ENCODE results near the gene RNF144B.

RNF144B gene

GRCh38 chr6:18380851-18381250, 6.3 kb upstream of the RNF144B start:
- H3K4me3 ChIP-seq (ENCODE audit: low read depth, low read length) = no peak overlapping the region
- DNase-seq (ENCODE audit: low read depth) = no peak
- TF ChIP-seq MAX (IDR thresholded peaks at IDR 0.05; ENCODE audit: low read depth, low read length) = no peak
- no peak for TF ChIP-seq CTCF (IDR thresholded peaks at IDR 0.05; ENCODE audit: low read depth, low read length)
- TF ChIP-seq MYC (IDR thresholded peaks at IDR 0.05; ENCODE audit: low read depth, low read length) = no peak
- TF ChIP-seq POLR2A (IDR thresholded peaks at IDR 0.05; ENCODE audit: extremely low read depth, insufficient read length) = no peak

- DNase-seq (ENCODE audit: low read depth) = no peak
- H3K4me3 ChIP-seq (ENCODE audit: low read depth, low read length) = no peak overlapping the region
- TF ChIP-seq CTCF (IDR thresholded peaks at IDR 0.05; ENCODE audit: low read depth, low read length) (no peak), MYC (IDR thresholded peaks at IDR 0.05; ENCODE audit: low read depth, low read length) (no peak), POLR2A (IDR thresholded peaks at IDR 0.05; ENCODE audit: extremely low read depth, insufficient read length) (no peak), MAX (IDR thresholded peaks at IDR 0.05; ENCODE audit: low read depth, low read length) (no peak)
Measured at GRCh38 chr6:18383441-18383840, 3.7 kb upstream of the RNF144B start.

GRCh38 chr6:18384621-18385020, 2.5 kb upstream of the RNF144B start:
- TF ChIP-seq POLR2A (IDR thresholded peaks at IDR 0.05; ENCODE audit: extremely low read depth, insufficient read length) = no peak
- TF ChIP-seq MYC (IDR thresholded peaks at IDR 0.05; ENCODE audit: low read depth, low read length) = no peak
- TF ChIP-seq MAX (IDR thresholded peaks at IDR 0.05; ENCODE audit: low read depth, low read length) = no peak
- no peak for TF ChIP-seq CTCF (IDR thresholded peaks at IDR 0.05; ENCODE audit: low read depth, low read length)
- no peak for DNase-seq (ENCODE audit: low read depth)

GRCh38 chr6:18386298-18386976, 713 bp upstream of the RNF144B start:
- TF ChIP-seq CTCF (IDR thresholded peaks at IDR 0.05; ENCODE audit: low read depth, low read length) = no peak
- TF ChIP-seq MAX (IDR thresholded peaks at IDR 0.05; ENCODE audit: low read depth, low read length) = no peak
- TF ChIP-seq POLR2A (IDR thresholded peaks at IDR 0.05; ENCODE audit: extremely low read depth, insufficient read length) = no peak
- H3K4me3 ChIP-seq (ENCODE audit: low read depth, low read length) = peak overlapping the region; percentile 52
- DNase-seq (ENCODE audit: low read depth) = no peak

More at GRCh38 chr6:18384621-18385020, 2.5 kb upstream of the RNF144B start:
- no peak overlapping the region for H3K4me3 ChIP-seq (ENCODE audit: low read depth, low read length)

GRCh38 chr6:18388271-18388670, 1.1 kb downstream of the RNF144B start:
- no peak for DNase-seq (ENCODE audit: low read depth)
- H3K4me3 ChIP-seq (ENCODE audit: low read depth, low read length) = no peak overlapping the region
- TF ChIP-seq CTCF (IDR thresholded peaks at IDR 0.05; ENCODE audit: low read depth, low read length) (no peak), MAX (IDR thresholded peaks at IDR 0.05; ENCODE audit: low read depth, low read length) (no peak), POLR2A (IDR thresholded peaks at IDR 0.05; ENCODE audit: extremely low read depth, insufficient read length) (no peak), MYC (IDR thresholded peaks at IDR 0.05; ENCODE audit: low read depth, low read length) (no peak)

All from NB4 (cell line).